GM19452 (cell line): ENCODE measurements around the gene RASGRF2.

Source experiments
- ATAC-seq: cut with Tn5 transposase; IDR thresholded peaks from one replicate; pipeline ENCODE4 v1.9.1; 2021; ENCODE audit not compliant: unreplicated experiment

The RASGRF2 gene

DNA sequence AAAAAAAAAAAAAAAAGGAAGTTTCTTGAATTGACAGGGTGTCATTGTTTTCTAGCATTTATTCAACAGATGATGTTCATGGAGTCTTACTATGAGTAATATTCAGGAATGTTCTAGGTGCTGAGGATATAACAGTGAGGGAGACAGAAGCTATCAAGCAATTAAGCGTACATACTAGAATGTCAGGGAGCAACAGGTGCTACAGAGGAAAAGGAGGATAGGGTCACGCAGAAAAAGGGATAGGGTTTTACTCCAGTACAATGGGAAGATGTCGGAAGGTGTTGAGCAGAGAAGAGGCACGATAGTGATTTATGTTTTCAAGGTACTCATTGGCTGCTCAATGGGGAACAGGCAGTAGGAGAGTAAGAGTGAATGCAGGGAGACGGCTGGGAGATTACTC, 6.6 kb upstream of the RASGRF2 start:
- no peak for ATAC-seq

DNA sequence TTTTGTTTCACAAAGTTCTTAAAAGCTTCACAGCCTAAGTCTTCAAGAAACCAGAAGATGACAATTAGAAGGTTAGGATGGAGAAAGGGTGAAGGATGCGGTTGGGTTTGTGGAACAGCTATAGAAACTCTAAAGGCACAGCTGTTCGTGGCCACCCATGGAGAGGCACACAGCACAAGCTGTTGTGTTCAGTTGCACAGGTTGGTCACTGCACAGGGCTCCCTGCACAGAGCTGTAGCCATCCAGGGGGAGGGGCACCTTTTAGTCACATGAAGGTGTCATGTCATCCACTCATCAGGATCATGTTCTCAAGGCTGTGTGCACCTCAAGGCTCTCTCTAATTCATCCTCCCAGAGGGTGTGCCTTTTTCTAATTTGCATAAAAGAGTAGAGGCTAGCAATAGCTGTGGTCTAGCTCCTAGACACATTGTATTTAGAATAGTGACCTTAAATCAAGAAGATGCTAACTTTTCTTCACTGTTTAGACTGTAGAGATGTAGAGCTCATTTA, 5.0 kb upstream of the RASGRF2 start:
- no peak for ATAC-seq

DNA sequence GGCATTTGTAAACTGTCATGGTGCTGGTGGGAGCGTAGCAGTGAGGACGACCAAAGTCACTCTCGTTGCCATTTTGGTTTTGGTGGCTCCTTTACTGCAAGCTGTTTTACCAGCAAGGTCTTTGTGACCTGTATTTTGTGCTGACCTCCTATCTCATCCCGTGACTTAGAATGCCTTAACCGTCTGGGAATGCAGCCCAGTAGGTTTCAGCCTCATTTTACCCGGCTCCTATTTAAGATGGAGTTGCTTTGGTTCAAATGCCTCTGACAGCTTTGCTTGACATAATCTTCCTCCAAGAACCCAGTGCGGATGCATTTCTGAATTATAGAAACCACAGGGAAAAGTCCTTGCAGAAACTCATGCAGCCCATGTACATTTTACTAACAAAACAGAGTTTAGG, 3.9 kb upstream of the RASGRF2 start:
- no peak for ATAC-seq

DNA sequence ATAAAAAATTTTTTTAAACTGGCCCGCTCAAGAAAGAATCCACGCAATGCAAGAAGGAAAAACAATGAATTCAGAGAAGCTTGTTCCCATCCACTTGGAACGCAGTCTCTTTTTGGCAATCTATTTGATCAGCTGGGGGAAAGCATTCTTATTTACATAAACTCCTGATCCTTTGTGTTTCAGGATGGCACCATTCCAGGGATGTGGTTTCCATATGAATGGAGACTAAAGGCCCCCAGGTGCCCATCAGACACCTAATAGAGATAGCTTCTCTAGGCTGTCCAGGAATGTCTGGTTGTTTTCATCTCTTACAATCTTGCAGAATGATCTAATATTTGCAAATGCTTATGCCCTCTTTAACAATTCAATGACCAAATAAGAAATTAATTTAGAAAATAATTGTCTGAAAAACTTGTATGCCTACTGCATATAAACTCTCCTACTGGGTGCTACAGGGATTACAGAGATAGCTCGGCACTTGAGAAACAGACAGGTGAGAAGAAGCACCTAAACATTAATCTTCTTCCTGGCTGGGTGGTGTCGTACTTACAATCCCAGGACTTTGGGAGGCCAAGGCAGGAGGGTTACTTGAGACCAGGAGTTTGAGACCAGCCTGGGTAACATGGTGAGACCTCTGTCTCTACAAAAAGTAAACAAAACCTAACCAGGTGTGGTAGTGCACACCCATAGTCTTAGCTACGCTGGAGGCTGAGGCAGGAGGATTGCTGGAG, 3.0 kb upstream of the RASGRF2 start:
- no peak for ATAC-seq

DNA sequence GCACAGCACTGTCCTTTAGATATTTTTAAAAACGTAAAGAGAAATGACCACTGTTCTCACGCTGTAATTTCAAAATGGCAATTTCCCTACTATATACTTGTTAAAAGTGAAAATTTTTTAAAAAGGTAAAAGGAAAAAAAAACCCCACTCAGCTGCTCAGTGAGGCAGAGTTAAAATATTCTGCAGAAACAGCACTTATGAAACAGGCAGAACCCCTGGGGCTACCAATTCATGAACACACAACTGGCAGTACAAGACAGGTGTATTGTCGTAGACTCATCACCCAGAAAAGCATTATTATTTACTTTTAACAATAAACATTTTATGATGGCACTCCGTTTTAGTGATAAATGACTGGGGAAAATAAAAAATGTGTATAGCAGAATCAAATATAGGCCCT, 1.5 kb upstream of the RASGRF2 start:
- ATAC-seq = no peak

DNA sequence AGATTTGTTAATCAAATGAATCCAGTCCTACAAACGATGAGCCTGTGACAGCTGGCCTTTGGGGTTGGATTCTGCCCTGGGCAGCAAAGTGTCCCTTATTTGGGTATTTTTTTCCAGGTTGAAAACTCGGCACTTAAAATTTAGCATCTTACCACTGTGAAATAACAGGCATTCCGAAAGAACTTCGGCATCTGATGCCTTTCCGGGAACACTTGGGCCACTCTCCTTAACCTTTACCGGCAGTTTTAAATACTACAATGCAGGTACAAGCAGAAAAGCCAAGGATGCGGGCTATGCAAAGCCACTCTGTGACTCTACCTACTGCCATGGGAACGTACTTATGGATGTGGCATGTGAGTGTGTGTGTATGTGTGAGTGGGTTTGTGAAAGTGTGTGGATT, 1.0 kb upstream of the RASGRF2 start:
- no peak for ATAC-seq

DNA sequence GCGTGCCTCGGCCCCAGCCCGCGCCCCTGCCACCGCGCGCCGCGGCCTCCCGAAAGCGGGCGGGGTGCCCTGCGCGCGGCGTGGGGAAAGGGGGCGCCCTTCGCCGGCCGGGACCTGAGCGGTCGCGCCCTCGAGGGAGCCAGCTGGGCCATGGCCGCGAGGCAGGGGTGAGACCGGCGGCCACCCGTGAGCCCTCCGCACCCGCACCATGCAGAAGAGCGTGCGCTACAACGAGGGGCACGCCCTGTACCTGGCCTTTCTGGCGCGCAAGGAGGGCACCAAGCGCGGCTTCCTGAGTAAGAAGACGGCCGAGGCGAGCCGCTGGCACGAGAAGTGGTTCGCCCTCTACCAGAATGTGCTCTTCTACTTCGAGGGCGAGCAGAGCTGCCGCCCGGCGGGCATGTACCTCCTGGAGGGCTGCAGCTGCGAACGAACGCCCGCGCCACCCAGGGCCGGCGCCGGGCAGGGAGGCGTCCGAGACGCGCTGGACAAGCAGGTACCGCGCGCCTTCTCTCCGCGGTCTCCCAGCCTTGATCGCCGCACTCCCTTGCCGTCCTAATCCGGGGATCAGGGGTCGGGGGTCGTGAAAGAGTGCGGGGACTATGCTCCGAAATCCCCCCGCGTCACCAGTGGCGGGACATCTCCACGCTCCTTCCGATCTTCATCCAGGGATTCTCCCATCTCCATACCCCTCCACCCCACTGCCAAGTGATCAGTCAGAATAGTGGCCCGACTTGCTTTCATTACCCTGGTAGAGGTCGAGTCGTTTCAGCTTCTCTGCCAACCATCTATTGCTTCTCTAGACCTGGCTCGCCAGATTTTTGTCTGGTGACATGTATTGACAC, 590 bp downstream of the RASGRF2 start:
- no peak for ATAC-seq

DNA sequence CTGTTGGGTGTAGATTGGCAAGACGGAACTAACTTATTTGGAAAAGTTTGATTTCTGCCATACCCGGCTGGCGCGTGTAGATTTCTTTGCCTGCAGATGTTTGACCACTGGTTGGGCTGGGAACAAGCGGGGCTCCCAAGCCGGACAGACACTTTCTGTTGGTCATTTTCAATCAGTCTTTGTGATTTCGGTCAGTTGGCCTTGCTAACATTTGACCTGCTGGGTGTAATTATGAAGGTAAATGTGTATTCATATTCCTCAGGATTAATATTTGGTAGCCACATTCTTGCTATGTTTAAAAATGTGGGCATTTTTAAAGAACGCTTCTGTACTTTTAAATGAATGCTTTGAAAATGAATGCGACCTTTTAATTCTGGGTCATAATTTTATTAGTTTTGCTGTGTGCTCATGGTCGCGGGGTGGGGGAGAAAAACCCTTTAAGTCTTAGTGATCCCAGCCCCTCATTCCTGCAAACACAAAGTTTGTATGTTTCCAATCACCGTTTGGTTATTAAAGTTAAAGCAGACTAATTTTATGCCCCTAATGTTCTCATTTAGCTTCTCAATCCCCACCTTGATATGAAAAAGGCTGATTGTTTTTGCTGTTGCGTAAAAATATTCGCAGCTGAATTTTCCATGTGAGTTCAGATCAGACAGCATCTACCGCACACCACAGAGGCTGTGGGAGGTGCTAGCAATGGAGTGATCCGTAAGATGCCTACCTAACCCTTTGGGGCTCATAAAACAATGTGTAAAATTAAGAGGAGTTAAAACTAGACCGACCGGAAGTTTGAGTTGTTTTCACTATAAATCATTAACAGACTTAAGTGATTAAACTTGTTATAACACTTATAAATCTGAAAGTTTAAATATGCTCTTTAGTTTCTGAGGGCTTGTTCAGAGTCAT, 1.5 kb downstream of the RASGRF2 start:
- no peak for ATAC-seq

DNA sequence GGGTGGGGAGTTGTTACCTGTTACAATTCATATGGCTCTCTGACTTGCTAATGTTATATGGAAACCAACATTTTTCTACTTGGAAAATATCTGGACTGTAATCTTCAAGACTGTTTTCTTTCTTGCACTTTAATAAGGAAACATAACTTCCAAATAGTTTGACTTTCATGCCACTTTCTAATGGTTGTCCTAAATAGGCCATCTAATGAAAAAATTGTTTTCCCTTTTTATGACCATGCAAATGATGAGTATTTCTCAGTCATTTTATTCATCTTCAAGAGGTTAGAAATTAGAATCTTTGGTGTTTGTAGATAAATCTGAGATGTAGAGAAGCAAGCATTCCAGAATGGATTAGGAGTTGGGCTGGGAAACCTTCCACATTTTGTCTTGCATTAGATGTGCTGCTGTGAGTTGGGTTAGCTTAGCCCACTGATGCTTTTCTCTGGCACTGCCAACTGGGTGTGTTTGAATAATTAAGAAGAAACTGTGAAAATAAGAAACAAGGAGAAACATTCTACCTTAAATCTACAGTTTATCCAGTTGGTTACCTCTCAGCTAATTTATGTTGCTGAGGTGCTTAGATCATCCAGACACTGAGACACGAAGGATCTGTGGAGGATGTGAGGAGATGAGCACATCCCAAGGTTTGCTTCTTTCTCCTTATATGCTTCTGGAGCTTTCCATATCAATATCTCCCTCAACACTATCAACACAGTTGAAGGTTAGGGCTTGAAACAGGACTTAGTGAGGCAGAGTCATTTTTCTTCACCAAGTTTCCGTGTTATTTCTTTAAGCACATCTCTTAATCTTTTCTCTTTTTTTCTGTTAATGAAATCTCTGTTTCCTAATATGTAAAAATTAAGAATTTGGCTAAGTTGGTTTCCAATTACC, 2.7 kb downstream of the RASGRF2 start:
- ATAC-seq = no peak

DNA sequence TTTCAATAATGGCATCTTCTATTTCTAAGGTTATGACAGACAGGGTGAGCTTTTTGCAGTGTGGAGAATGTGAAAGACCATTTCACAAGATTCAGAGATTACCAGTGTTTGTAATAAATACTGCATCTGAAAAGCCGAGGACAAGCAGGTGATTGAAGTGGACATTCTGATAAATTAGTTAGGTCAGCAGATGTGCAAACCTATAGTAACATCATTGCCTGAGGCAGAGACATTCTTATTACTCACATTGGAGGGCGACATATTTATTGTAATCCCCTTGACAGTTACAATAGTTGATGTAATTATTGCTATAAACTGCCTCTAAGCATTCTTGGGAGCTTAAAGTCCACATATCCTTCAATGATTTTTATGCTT, 3.3 kb downstream of the RASGRF2 start:
- no peak for ATAC-seq

DNA sequence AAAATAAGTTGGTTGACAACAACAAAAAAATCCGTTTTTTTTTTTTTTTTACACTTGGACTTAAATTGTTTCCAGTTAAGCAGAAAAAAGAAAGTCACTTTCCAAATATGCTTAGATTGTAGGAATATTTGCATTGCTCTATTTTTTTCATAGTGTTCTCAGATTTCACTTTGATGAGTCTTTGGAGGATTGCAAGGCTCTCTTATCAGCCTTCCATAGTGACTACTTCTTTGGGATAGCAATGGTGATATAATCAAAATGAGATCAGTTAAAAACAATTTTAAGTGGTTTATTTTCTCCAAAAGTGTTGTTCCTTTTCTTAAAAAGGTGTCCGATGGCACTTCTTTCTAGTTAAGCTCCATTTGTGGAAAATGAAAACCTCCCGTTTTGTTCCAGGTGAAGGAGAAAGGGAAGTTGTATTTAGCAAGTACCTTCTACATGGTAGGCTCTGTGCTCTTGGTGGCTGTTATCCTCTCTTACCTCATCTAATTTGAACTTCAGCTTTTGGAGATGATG, 3.9 kb downstream of the RASGRF2 start:
- no peak for ATAC-seq

DNA sequence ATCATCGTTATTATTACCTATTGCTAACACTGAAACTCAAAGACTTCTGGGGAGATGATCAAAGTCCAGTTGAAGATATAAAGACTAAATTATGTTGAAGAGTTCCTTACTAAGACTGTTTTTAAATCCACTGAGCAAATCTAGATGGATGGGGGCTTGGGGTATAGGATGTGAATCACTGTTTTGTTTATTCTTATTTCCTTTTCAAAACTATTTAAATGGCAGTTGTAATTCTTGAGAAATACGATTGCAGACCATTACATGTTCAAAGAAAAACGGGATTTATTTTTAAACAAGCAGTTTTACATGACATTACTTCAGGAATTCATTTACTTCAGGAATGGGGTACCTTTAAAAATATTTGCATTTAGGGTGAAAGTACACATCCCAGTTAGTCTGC, 4.3 kb downstream of the RASGRF2 start:
- ATAC-seq = no peak

DNA sequence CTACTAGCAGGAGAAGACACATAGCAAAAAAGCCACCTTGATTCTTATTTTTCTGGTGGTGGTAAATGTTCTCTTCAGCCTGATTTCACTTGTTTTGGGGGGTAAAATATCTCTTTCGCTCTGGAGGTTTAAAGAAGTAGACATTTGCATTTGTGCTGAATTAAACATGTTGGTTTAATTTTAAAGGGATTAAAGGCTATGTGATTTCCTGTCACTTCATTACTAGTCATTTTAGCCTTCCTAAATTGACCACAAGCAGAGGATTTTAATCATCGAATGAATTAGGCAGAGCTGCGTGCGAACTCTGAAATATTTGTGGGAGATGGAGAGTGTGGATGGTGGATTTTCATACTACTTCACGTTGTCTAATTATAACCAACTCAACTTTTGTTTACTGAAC, 4.8 kb downstream of the RASGRF2 start:
- no peak for ATAC-seq

DNA sequence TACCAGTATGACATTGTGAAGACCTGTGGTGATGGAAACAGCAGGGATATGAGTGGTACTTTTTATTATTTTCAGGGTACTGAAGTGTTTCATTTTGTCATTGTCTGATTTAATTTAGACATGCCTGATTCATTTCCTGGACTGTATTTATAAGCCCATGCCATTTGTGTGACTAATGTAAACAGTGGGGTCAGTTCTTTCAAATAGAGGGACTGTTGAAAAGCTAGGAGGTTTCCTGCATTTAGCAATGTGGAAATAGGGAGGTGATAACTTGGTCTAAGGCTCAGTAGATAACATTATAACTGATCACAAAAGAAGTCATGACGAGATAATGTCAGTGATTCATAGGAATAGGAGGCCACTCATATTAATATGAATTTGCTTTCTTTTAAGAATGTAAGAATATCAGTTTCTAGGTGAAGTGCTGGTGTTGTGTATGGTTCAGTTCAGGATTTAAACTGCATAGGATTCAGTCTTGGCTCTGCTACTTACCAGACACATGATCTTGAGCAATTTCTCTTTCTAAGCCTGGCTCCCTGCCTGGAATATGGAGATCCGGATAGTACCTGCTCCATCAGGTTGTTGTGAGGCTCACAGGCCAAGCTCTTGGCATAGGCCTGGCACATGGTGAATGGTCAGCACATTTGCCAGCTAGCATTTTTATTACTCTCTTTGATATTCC, 7.5 kb downstream of the RASGRF2 start:
- ATAC-seq = no peak

DNA sequence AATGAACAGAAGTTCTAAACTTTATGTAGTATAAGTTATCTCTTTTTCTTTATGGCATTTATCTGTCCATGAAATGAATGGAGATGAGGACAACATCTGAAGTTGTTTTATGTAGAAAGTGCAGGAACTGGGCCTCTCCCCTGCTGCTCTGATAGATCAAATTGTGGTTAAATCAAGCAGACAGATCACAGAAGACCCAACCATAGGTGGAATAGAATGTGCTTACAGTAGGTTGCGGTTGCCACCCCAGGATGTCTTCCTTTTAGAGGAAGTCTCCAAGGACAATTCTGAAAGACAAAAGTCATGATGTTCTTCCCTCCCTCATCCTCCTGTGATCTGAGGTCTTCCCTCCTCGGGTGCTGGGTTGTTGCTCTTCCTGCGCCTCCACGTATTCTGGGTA, 12.9 kb downstream of the RASGRF2 start:
- ATAC-seq = no peak

DNA sequence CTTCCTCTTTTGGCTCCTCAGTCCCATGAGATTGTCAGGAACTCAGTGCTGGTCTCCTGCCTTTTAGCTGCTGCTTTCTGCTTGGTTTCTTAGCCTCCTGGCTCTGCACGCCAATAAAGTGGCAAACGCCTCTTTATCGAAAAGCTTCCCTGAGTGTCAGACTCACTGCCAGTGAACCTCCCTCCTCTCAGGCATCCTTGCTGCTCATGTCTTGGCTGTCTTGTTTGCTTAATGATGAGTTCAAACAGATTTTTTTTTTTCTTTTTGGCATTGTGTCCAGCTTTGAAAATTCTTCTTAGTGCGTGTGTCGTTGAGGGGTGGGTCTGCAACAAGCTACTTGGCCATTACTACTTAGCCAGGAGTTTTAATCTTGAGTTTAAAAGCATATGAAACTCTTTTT, 14.9 kb downstream of the RASGRF2 start:
- ATAC-seq = no peak

DNA sequence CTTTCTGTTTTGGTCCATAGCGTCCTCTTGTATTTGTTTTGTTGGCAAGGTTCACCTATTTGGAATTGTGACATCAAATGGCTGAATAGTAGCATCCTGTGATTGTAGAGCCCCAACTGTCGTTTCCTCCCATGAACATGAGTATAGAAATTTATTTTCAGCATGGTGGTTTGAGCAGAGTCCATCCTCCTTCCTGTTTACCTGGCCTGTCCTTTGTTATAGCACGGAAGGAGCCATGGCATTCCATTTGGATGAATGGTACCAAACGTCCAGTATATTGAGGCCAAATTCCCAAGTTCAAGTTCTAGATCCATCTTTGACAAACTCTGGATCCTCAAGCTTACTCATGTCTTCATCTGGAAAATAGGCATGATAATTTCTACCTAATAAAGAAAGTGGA, 16.8 kb downstream of the RASGRF2 start:
- ATAC-seq = no peak

DNA sequence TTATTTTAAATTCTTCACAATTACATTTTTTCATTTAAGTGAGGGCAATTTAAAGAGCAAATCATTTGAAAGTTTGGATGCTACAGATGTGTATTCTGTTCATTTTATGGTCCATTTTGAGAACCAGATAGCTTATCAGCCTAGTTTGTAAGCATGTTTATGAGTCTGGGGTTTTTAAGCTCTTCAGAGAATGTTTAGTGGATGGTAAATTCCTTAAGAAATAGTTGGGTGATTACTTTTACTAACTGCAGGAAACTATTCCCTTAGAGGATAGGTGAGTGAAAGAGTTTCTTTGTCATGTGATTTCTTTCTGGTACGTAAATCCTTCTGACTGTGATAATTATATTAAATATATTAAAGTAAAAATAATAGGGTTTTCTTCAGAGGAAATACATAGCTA, 17.6 kb downstream of the RASGRF2 start:
- ATAC-seq = no peak

DNA sequence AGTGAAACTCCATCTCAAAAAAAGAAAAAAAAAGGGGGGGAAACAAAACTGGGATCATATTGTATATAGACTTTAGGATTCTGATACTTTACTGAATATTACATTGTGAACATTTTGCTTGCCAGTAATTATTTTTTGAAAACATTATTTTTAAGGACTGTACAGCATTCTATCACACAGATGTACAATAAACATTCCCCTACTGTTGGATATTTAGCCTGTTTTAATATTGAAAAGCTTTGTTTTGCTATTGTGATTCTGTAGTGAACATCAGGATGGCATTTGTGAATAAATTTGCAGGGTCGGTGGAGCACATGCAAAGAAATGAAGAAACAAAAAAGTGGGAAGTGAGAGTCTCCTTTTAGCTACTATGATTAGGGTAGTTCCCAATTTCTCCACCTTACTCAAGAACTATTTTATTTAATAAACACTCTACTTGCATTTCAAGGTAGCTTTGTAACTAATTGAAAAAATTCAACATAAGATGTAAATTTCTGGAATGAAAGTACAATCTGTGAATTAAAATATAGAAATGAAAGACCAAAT, 18.7 kb downstream of the RASGRF2 start:
- no peak for ATAC-seq
